Subcutaneous adipose tissue (tissue), 4 donors: ENCODE data around the gene DNAH9. TPM values are rescaled to one million over a fixed set of nuclear protein-coding genes. Genes with fewer than 3 reads are reported as not detected.

Experiments
- total RNA-seq, 4 donors: library from RNA; depleted of rRNA; stranded (reverse); fragments of >200 nt; gene quantifications; one replicate each; pipeline ENCODE4 v1.1.0, GENCODE V29; 2016
- TF ChIP-seq, protein P1 (sequence below): fragments of 450-650 bp; IDR thresholded peaks from one replicate; pipeline ENCODE4 v1.5.1; 2016; ENCODE audit warnings: low read depth, mild to moderate bottlenecking, control low read depth, antibody characterized with exemption, moderate library complexity

The DNAH9 gene
- total RNA-seq, 4 donors from 2014 or later, result 1.5 to 8.9 (median 4.1) TPM

DNA sequence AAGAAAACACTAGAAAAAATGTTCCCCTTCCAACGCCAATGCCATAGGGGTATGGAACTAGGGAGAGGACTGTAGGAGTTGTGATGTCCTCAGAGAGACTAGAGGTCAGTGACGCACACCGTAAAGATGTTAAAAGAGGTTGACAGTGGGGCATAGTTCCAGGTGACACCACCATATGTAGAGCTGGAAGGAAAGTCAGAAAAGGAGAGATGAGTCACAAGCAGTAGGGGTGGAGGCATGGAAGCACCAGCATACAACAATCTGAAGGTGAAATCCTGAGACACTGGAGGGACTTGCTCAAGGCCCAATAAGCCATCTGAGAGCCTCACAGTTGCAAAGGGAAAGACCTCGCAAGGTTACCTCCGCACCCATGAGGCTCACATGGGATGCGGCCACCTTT lies 323.0 kb downstream of the DNAH9 start:
- TF ChIP-seq, protein P1, sequence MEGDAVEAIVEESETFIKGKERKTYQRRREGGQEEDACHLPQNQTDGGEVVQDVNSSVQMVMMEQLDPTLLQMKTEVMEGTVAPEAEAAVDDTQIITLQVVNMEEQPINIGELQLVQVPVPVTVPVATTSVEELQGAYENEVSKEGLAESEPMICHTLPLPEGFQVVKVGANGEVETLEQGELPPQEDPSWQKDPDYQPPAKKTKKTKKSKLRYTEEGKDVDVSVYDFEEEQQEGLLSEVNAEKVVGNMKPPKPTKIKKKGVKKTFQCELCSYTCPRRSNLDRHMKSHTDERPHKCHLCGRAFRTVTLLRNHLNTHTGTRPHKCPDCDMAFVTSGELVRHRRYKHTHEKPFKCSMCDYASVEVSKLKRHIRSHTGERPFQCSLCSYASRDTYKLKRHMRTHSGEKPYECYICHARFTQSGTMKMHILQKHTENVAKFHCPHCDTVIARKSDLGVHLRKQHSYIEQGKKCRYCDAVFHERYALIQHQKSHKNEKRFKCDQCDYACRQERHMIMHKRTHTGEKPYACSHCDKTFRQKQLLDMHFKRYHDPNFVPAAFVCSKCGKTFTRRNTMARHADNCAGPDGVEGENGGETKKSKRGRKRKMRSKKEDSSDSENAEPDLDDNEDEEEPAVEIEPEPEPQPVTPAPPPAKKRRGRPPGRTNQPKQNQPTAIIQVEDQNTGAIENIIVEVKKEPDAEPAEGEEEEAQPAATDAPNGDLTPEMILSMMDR, result no peak

- TF ChIP-seq, protein P1, result no peak
Measured at GRCh38 chr17:11922638-11923037, 324.4 kb downstream of the DNAH9 start.

GRCh38 chr17:11924076-11924475 lies 325.8 kb downstream of the DNAH9 start:
- TF ChIP-seq, protein P1, result no peak

DNA sequence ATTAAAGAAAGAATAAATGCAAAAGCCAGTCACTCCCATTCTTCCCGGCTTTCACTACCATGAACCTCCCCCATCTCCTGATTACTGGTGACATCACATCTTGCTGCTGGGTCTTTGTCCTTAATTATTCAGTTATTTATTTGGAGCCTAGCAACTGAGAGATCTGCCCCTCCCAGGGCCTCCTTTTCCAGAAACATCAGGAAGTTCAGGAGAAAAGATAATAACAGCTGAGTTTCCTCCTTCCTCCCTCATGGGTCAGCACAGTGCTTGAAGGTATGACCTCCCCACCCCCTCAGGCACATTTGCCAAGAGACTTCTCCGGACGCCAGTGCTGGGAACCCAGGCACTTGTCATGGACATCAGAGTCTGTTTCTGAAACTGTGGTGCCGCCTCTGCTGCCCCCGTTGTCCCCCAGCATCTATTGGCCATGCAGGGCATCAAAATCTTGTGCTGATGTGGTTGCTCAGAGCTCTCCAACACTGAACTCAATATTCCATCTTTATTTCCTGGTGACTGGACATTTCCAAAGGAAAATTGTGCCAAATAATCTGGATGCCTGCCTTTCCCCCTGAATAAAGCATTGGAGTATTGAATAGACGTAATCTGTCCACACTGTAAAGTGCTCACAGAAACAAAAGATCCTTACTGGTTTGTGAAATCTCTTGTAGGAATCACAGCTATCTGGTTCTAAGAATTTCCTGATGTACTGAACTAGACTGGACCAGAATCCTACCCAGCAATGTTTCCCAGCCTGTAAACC lies 327.2 kb downstream of the DNAH9 start:
- TF ChIP-seq, protein P1, result no peak

DNA sequence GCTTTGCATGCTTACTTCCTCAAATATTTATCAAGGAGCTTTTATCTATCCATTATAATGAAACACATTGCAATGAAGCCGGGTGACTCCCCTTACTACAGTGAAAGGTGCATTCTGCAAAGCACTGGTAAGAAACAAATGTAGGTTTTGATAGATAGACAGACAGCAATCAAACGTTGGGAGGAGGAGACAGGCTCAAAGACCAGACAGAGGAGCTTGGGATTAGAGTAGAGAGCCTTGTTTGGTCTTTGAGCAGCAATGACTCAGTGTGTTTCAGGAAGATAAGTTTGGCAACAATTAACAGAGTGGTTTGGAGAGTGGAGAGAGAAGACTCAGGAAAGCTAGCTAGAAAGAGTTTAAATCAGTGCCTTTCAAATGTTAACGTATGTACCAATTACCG lies 330.2 kb downstream of the DNAH9 start:
- TF ChIP-seq, protein P1, result no peak

- TF ChIP-seq, protein P1, result no peak
Measured at GRCh38 chr17:11932337-11932898, 334.1 kb downstream of the DNAH9 start.

- TF ChIP-seq, protein P1, result no peak
Measured at GRCh38 chr17:11935734-11936406, 337.6 kb downstream of the DNAH9 start.
